ENCODE data around the gene UVSSA. TPM values are rescaled to one million over a fixed set of nuclear protein-coding genes. Genes with fewer than 3 reads are reported as not detected.

The UVSSA gene
- total RNA-seq, 2 donors from 2014 or later: 50.4 to 61.6 TPM

- H3K9me3 ChIP-seq (ENCODE audit: control insufficient read depth, low read length): no peaks in the 10 kb centered on the region
- no peak for TF ChIP-seq CTCF (conservative IDR thresholded peaks at IDR 0.05)
- Mint-ChIP-seq H3K36me3 (ENCODE audit: low read depth) (peaks cover 30% of the 10 kb centered on the region), H3K4me1 (no peaks in the 10 kb centered on the region), H3K4me3 (no peak overlapping the region), H3K27ac (no peak overlapping the region), H3K27me3 (ENCODE audit: insufficient read depth) (no peaks in the 10 kb centered on the region), H3K9me3 (no peaks in the 10 kb centered on the region)
- whole genome bisulfite sequencing, 2 experiments (ENCODE audit: insufficient coverage in 1 of 2, insufficient read length in 1 of 2): 91 to 95% methylated on average over 14 to 22 of the region's 22 CpGs
- no peak overlapping the region for H3K27ac ChIP-seq (ENCODE audit: low read depth, low read length)
- no peak overlapping the region for H3K4me3 ChIP-seq (ENCODE audit: low read length)
- DNase-seq: no peak
- peaks cover 3% of the 10 kb centered on the region for H3K36me3 ChIP-seq (ENCODE audit: control insufficient read depth, insufficient read depth, low read length)
- no peaks in the 10 kb centered on the region for H3K27me3 ChIP-seq (ENCODE audit: control insufficient read depth, insufficient read depth, low read length, poor library complexity, severe bottlenecking)
- no peak overlapping the region for H3K9ac ChIP-seq (ENCODE audit: extremely low read depth, low read length, poor library complexity, severe bottlenecking)
- H3K4me1 ChIP-seq (ENCODE audit: control insufficient read depth, insufficient read depth, low read length): no peaks in the 10 kb centered on the region
Observed at GRCh38 chr4:1369479-1370079, 22.6 kb downstream of the UVSSA start.

GRCh38 chr4:1370321-1371124 lies 23.5 kb downstream of the UVSSA start:
- DNase-seq: peak; percentile 33
- no peaks in the 10 kb centered on the region for H3K27me3 Mint-ChIP-seq (ENCODE audit: insufficient read depth)

More at GRCh38 chr4:1370321-1371124, 23.5 kb downstream of the UVSSA start:
- H3K36me3 ChIP-seq (ENCODE audit: control insufficient read depth, insufficient read depth, low read length): peaks cover 3% of the 10 kb centered on the region
- Mint-ChIP-seq H3K36me3 (ENCODE audit: low read depth) (peaks cover 30% of the 10 kb centered on the region), H3K4me3 (no peak overlapping the region), H3K4me1 (no peaks in the 10 kb centered on the region), H3K27ac (no peak overlapping the region), H3K9me3 (no peaks in the 10 kb centered on the region)
- H3K4me1 ChIP-seq (ENCODE audit: control insufficient read depth, insufficient read depth, low read length): no peaks in the 10 kb centered on the region
- no peak overlapping the region for H3K27ac ChIP-seq (ENCODE audit: low read depth, low read length)
- H3K27me3 ChIP-seq (ENCODE audit: control insufficient read depth, insufficient read depth, low read length, poor library complexity, severe bottlenecking): no peaks in the 10 kb centered on the region
- TF ChIP-seq CTCF (conservative IDR thresholded peaks at IDR 0.05): no peak
- H3K9ac ChIP-seq (ENCODE audit: extremely low read depth, low read length, poor library complexity, severe bottlenecking): no peak overlapping the region
- H3K9me3 ChIP-seq (ENCODE audit: control insufficient read depth, low read length): no peaks in the 10 kb centered on the region
- 94 to 95% methylated on average over 19 to 29 of the region's 29 CpGs for WGBS, 2 experiments (ENCODE audit: insufficient coverage in 1 of 2, insufficient read length in 1 of 2)
- H3K4me3 ChIP-seq (ENCODE audit: low read length): no peak overlapping the region
